ENCODE measurements around the gene HASPIN.
A peak's percentile ranks its signal among the peaks of the same experiment; 100 is the strongest.

HASPIN gene

DNA sequence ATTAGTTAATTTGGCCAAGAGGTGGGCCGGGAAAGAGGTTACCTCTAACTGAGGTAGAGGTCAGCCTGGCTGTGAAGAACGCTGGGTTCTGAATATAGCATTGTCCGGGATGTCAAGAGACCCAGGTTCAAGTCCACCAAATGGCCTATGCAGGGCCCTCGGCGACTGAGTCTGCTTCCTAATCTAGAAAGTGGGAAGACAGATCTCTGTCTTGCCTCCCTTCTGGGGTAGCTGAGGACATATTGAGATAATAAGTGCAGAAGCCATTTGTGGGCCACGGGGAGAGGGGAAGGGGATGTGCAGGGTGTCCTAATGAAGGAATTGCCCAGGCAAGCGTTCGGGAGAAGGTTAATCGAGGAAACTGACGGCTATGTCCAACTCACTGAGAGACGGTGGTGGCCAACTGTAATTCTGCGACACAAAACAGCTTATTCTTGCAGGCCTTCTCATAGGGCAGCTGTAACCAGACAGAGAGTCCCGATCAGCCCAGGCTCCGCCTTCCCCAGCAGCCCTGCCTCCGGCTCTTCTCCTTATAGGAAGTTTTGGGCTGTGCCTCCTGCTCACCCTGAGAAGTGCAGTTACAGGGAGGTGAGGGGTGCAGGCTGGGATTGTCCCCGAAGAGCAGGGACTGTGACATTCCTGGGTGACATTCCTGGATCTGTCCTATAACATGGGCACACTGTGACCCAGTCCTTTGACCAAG, 15.9 kb downstream of the HASPIN start:
- no peak for DNase-seq

DNA sequence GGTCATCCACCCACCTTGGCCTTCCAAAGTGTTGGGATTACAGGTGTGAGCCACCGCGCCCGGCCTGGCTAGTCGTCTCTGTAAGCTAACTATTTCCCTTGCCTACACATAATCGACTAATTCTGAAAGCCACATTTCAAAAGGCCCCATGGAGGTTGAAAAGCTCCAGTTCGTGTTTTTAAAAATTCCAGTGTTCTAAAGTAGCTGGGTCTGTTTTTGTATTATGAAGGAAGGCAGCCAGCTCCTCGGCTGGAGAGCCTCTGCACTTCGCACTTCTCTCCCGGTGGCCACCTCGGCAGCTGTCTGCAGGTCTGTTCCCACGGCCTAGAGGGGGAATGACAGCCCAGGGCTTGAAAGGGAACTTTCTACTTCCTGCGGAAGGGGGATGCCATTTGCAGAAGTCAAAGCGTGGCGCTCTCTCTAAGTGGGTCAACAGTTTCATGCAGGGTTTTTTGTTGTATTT, 16.9 kb downstream of the HASPIN start:
- DNase-seq: no peak

DNA sequence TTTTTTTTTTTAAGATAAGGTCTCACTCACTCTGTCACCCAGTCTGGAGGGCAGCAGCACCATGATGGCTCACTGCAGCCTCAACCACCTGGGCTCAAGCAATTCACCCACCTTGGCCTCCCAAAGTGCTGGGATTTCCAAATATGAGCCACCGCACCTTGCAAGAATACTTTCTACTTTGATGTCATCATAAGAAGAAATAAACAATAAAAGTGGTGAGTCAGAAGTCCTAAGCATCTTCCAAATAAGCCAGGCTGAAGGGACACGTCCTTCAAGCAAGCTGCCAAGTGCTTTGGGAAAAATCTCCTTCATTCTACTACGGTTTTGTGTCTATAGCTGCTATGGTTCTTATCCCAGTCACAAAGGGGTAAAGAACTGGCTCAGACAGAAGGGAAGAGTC, 20.3 kb downstream of the HASPIN start:
- DNase-seq: no peak

DNA sequence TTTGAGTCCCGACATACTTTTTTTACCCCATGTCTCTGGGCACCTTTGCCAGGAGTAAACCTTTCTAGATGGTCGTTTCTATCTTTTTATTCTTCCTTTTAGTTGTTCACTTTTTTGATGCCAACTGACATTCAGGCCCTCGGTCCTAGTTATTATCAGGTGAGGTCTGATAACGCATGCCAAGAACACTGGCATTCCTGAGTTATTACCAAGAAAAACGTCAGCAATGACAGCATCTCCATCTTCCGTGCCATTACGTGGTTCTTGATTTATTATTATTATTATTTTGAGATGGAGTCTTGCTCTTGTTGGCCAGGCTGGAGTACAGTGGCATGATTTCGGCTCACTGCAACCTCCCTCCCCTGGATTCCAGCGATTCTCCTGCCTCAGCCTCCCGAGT, 21.4 kb downstream of the HASPIN start:
- no peak for DNase-seq

DNA sequence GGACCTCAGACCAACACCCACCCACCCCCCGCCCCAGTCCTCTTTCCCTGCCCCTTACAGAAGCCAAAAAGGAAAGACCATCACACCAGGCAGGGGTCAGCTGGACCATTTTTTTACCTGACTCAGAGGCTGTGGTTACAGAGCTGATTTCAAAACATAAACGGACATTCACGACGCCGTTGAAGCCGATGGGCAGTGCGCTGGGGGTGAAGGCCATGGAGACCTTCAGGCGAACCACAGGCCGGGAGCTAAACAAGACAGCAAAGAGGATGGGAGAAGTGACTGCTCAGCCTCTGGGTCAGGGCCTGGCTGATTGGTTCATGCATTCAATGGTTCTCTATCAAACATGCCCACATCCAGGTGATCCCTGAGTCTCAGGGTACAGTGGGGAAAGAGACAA, 24.1 kb downstream of the HASPIN start:
- DNase-seq: no peak

DNA sequence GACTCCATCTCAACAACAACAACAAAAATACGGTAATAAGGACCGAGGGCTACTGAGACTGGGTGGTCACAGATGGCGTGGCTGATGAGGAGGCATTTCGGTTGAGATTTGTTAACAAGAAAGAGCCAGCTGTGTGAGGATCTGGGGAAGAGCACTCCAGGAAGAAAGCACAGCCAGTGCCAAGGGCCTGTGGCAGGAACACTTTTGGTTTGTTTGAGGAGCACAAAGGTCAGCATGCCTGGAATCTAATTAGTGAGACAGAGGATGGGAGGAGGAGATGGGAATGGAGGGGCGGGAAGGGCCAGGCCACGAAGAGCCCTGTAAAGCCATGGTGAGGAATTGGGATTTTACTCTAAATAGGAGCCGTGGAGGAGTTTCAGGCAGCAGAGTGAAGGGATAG, 24.9 kb downstream of the HASPIN start:
- DNase-seq: no peak

DNA sequence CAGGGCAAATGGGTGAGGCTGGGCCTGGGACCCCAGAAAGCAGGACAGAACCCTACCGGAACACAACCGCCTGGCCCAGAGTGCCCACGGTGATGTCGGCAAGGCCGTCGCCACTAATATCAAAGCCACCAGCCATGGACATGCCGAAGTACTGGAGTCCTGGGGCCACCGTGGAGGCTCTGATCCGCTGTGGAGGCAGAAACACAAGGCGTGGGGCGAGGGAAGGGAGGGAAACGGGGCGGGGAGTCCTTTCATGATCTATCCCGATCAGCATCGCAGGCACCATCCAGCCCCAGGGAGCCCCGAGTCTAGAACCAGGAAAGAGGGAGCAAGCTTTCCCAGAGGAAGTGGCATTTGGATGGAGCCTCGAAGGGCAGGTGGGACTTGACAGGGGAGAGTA, 26.6 kb downstream of the HASPIN start:
- no peak for DNase-seq

DNA sequence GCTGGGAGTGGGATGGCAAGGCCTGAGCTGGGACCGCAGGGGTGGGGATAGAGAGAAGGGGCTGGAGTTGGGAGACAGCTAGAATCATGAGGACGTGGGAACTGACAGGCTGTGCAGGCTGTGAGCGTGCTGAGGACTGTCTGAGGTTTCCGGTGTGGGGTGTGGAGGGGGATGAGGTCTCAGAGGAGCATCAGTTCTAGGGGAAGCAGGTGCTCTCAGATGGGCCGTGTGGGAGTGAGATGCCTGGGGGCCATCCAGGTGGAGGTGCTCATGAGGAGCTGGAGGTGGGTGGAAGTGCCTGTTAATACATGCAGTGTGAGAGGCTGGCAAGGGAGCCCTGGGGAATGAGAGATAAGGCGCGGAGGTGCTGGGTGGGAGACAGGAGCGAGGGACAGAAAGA, 27.2 kb downstream of the HASPIN start:
- DNase-seq: no peak

DNA sequence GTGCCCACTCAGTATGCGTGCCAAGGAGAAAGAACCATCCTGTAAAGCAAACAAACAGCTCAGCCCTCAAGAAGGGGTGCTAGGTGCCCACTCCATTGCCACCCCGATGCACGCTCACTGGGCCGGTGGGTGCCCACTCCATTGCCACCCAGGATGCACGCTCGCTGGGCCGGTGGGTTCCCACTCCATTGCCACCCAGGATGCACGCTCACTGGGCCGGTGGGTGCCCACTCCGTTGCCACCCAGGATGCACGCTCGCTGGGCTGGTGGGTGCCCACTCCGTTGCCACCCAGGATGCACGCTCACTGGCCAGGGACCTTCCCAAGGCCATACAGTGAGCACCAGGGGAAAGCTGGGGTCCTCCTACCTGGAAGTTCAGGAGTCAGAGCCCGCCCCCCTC, 28.1 kb downstream of the HASPIN start:
- no peak for DNase-seq

DNA sequence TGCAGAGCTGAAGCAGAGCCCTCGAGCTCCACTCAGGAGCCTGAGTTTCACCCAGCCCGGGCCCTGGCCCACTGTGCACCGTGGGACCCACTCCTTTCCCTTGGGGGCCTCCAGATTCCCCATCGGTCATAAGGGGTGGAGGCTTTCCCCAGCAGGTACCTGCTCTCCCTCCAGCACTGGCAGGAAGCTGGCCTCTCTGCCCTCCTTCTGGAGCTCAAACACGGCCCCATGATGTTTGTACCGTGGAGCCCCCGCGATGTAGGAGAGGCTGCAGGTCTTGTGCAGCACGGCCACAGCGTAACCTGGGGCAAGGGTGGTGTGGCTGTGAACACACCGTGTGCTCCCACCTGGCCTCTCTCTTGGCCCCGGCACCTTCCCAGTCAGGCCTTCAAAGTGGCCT, 29.9 kb downstream of the HASPIN start:
- no peak for DNase-seq

DNA sequence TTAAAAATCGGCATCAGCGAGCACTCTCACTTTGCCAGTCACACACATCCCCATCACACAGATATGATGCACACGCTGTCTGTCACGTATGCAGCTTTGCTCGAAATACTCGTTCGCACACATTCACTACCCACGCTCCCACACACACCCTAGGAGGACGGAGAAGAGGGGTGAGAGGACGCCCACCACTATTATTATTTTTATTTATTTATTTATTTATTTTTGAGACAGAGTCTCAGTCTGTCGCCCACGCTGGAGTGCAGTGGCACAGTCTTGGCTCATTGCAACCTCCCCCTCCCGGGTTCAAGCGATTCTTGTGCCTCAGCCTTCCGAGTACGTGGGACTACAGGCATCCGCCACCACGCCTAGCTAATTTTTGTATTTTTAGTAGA, 30.4 kb downstream of the HASPIN start:
- no peak for DNase-seq

DNA sequence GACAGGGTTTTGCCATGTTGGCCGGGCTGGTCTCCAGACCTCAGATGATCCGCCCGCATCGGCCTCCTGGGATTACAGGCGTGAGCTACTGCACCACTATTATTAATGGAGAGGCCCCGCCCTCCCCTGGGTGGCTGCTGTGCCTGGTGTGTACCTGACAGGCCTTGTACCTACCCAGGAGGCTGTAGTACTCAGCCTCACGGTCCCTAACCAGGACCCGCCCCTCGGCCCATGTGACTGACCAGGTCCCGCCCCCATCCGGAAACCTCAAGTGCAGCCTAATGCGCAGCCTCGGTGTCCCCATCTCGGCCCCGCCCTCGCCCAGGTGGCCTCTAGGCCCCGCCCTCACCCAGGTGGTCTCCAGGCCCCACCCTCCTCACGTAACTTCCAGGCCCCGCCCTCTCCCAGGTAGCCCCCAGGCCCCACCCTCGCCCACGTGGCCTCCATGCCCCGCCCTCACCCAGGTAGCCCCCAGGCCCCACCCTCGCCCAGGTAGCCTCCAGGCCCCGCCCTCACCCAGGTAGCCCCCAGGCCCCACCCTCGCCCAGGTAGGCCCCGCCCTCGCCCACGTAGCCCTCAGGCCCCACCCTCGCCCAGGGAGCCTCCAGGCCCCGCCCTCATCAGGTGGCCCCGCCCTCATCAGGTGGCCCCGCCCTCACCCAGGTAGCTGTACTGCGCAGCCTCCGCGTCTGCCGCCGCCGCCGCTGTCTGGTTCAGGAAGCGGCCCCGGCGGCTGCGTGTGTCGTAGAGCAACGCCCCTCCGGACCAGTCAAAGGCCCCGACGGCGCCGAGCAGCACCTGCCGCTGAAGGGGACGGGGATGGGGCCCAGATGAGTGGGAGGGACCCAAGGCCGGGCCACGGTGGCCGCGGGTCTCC, 31.0 kb downstream of the HASPIN start:
- peak; percentile 91 to 97 (median 95) for DNase-seq

DNA sequence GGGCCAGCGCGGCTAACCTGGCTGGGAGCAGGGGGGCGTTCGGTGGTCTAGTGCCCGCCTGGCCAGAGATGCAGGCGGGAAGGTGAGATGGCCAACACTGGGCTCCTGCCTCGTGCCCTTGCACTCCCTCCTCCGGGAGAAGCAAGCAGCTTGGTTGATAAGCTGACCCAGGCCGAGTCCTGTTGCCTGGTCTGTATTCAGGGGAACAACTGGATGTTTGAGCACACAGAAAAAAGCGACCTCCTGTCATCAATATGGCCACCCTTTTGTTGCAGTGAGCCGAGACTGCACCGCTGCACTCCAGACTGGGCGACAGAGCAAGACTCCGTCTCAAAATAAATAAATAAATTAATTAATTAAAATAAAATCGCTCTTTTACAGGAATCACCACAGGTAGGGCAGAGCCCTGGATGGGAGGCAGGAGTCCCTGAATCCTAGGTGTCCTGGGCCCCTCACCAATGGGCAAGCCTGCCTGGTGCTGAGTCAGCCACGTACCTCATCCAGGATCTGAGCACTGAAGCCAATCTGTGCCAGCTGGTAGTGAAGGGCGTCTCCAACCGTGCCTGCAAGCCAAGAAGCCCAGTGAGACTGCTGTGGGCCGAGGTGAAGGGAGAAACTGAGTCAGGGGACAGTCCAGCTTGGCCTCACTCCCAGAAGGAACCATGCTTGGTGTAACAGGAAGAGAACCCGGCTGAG, 31.8 kb downstream of the HASPIN start:
- DNase-seq: peak; percentile 9 to 47 (median 28)

DNA sequence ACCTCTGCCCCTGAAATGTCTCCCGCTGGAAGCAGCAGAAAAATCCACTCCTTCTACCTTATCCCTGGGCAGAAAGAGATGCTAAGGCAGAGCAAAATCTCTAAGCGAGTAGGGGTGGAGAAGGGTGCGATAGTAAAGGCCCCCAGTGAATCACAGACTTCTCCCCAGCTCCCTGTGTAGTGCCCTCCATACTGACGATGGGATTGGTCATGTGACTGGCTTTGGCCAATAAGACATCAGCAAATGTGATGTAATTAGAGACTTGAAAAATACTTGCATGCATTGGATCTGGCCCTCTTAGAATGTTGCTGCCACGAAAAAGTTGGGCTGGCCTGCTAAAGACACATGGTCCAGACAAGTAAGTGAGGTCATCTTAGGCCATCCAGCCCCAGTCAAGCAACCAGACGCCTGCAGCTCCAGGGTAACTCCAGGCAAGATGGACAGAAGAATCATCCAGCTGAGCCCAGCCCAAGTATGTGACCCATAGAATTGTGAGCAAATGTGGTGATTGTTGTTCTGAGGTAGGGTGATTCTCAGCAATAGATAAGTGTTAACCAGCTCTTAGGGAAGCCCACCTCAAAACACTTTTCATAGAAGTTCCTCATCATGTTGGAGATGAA, 36.0 kb downstream of the HASPIN start:
- DNase-seq: no peak

DNA sequence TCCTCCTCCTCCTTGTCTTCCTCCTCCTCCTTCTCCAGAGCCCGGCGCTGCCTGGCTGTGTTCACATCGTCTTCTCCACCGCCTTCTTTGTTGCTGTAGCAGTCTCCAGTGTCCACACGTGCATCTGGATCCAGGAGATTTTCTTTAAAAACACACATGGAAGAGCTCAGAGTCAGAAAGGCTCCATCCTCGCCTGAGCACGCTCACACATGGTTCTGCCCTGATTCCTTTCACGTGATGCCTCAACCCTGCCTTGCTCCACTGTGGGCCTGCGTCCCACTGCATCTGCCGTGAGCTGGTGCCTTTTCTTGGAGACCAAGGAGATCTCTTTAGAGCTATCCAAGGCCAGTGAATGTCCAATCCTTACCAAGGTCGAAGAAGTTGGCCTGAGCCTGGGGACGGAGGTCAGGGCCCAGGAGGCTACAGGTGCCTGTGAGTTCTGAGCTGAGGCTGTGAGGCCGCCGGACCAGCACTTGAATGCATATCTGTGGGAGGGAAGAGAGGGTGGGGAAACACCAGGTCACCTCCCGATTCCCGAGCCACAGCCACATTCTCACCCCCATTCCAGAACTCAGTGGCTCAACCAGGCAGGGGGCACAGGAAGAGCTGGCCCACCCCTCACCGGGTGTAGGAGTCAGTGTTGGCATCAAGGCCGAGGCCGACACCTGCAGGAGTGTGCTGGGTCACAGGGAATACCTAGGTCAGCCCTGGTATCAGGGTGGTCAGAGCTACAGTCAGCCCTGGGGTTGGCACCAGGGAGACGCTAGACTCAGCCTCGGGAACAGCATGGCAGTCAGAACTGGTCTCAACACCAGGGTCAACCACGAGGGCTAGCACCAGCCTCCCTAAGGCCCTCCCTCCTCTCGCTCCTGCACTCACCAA, 37.6 kb downstream of the HASPIN start:
- no peak for DNase-seq

DNA sequence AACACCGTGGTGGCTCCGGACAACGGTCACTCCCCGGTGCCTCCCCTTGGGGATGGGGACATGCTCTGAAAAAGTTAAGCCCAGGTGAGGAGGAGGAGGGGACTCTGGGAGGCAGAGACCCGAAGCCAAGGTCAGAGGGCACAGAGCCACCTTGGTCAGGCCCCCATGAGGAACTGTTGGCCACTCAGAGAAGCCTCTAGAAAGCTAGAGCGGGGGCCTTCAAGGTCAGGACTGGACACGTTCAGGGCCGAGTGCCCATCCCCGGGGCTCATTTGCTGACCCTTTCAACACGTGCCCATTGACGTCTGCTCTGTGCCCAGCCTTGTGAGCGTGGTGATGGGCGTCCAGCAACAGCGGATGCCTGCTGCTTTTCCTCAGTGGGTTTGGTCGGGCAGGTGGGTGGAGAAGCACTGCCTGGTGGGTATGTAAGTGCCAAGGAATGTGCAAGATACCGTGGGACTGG, 38.2 kb downstream of the HASPIN start:
- no peak for DNase-seq

DNA sequence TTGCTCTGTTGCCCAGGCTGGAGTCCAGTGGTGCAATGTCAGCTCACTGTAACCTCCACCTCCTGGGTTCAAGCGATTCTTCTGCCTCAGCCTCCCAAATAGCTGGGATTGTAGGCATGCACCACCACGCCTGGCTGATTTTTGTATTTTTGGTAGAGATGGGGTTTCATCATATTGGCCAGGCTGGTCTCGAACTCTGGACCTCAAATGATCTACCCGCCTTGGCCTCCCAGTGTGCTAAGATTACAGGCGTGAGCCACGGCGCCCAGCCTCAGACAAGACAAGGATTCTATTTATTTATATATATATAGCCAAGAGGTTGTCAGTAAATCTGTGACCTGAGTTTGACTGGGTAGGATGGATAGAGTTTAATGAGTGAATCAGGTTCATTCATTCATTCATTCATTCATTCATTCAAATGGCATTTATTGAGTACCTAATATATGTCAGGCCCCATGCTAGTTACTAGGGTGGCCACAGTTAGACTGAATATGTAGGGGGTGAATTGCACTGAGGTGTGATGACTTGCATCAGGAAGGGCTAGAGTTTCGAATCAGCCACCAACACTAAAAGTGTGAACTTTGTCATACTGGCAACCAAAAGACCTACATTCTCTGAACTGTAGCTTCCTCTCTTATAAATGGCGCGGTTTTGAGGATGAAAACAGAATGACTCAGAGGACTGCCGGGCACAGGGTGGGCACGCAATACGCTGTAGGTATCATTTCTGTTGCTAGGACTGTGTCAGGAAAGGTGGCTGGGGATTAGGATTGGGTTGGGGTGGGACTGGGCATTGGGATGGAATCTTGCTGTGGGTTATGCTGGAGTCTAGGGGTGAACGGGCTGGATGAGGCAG, 39.4 kb downstream of the HASPIN start:
- DNase-seq: no peak

DNA sequence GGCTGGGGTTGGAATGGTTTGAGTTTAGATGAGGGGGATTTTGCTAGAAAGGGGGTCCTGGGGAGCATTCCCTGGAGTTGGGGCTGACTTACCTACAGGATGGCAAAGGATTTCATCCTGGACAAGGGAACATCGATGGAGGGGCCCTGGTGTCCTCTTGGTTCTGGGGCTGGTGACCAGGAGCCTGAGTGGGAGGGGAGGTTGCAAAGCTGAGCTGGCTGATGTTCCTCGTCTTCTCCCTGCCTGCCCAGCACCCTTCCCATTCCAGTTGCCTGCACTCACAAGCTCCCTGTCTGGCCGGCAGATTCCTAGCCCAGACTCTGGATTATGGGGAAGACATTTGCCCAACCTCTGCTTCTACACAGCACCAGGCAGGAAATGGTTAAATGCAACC, 40.1 kb downstream of the HASPIN start:
- no peak for DNase-seq

DNA sequence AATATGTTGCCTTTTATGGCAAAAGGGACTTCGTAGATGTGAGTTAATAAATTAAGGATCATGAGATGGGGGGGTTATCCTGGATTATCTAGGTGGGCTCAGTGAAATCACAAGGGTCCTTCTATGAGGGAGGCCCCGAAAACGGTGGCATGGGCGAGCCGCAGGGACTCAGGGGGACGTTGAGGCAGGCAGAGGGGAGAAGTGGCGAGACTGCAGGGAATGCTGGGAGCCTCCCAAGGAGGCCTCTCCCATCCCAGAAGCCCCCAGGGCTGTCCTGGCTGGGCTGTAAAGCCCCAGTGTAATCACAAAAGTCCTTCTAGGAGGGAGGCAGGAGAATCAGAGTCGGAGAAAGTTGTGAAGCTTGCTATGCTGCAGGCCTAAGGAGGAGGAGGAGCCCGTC, 42.3 kb downstream of the HASPIN start:
- no peak for DNase-seq

DNA sequence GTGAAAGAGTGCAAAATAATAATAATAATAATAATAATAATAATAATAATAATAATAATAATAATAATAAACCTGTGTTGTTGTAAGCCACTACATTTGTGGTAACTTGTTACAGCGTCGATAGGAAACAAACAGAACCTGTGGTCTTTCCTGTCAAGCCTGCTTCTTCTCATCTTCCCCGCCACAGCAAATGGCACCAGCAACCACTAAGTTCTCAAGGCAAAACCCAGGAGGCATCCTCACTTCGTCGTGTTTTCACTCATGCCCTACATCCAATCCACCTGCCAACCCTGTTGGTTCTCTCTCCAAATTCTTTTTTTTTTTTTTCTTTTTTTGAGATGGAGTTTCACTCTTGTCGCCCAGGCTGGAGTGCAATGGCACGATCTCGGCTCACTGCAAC, 43.1 kb downstream of the HASPIN start:
- no peak for DNase-seq

DNA sequence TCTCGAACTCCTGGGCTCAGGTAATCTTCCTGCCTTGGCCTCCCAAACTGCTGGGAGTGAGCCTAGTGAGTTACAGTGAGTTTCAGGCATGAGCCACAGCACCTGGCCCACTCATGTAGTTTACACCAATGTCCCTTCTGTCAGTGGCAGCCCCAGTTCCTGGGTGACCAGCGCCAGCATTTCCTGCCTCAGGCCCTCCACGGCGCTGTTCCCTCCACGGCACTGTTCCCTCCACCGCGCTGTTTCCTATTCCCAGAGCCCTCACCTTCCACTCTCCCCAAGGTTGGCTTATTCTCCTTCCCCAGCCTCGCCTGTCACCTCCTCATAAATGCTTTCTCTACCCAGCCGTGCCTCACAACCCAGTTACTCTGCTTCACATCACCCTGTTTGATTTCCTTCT, 44.6 kb downstream of the HASPIN start:
- no peak for DNase-seq
